GM18520 (cell line): ENCODE data around the gene ARRDC4.

Source experiments
- ATAC-seq: cut with Tn5 transposase; IDR thresholded peaks from one replicate; pipeline ENCODE4 v1.9.1; 2021; ENCODE audit not compliant: unreplicated experiment

ARRDC4 gene, protein sequence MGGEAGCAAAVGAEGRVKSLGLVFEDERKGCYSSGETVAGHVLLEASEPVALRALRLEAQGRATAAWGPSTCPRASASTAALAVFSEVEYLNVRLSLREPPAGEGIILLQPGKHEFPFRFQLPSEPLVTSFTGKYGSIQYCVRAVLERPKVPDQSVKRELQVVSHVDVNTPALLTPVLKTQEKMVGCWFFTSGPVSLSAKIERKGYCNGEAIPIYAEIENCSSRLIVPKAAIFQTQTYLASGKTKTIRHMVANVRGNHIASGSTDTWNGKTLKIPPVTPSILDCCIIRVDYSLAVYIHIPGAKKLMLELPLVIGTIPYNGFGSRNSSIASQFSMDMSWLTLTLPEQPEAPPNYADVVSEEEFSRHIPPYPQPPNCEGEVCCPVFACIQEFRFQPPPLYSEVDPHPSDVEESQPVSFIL

DNA sequence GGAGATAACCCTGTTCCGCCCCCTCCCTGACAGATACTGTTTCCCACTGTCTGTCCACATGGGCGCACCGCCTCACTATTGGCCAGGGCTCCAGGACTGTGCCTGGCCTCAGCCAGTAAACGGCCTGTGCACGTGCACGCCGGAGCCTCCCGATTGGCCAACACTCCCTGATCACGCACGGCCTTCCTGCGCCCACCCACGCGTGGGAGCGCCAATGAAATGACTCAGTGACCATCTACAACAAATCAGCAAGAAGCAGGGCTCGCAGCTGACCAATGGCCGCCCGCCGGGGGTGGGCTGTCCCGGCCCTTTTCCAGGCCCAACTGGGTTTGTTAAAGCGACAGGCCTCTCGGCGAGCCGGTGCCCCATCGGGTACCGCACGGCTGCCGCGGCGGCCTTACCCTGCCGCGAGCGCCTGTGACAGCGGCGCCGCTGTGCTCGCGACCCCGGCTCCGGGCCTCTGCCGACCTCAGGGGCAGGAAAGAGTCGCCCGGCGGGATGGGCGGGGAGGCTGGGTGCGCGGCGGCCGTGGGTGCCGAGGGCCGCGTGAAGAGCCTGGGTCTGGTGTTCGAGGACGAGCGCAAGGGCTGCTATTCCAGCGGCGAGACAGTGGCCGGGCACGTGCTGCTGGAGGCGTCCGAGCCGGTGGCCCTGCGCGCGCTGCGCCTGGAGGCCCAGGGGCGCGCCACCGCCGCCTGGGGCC, at the start of gene ARRDC4:
TSS of gene ARRDC4 (plus strand) at position 340 of the 703 bp plus-strand sequence. CDS start at position 499, 159 bp downstream.
- ATAC-seq, result no peak

DNA sequence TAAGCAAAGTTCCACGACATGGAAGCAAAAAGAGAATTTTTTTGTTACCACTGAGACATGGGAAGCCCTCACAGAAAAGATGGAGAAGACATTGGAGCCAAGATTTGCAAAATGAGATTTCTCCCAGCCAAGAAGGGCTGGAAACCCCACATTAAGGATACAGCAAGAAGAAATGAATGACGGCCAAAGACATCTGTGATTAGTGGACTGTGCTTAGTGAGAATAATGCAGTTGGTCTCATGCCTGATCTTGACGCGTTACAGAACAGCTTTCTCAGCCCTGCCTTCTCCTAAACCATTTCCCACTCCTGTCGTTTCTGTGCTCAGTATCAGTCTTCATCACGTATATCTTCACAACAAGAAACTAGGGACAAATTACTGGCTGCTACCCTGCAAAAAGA, 45.8 kb upstream of the ARRDC4 start:
- no peak for ATAC-seq

DNA sequence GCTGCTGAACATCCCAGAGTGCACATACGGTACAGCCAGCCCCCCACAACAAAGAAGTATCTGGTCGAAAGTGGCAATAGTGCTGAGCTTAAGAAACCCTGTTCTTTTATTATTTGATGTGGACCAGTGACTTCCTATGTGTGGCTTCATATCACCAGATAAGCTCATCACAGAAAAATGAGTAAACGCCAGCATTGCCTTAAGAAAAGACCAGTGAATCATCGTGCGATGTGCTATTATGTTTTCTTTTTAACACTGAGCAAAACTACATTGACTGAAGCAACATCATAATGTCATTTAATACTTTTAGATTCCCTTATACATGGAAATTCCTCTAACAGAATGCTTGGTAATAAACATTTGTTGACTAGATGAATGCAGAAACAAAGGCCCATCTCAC, 45.2 kb upstream of the ARRDC4 start:
- no peak for ATAC-seq

DNA sequence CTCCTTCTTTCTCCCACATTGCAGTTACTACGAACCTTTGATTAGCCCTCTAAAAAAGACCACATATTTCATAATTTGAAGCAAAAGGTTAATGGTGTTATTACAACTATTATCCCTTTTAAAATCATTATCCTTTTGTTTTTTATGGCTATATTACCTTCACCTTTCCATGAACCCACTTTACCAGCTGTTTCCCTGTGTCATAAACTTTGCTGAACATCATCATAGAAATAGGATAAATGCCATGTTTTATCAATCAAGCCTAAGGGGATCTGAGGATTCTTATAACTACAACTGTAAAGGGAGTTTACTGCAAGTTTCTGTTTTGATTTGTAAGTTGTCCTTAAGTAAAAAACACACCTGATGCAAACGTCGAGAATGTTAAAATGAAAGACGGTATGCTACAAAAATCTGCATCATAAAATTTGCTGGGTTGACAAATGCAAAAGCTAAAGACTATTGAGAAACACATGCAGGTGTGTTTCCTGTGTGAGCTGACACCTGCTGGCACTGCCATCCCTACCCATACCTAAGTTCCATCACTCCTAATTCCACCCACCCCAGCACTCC, 39.1 kb upstream of the ARRDC4 start:
- no peak for ATAC-seq

DNA sequence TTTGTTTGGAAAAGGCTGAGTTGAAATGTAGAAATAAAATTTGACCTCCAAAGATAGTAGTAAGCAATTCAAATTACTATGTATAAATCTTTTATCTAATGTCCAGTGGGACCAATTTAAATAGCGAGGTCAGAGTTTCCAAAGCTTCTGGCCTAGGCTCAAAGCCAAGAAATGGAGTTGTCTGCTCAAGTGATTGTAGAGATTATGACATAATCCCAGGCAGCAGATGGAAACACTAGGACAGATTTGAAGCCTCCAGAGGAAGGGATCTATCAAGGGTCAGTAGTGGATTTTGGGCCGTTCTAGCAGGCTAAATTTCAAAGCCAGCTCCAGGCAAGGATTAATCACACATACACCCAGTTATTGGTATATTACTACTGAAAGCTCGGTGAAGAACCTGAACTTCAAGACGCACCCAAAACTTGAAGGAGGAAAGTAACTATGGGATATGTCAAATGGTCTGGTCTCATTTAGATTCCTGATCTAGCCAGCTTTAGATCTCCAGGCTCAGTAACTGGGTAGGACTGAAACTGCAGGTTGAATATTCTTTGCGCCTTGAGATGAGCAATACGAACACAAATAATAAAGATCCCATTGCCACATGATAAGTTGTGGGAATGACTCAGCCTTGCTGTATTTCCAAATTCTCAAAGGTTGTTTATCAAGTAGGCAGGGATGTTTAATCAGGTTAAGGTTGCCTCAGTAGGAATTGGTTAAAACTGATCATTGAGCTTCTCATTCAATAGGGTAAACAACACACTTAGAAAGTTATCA, 30.9 kb upstream of the ARRDC4 start:
- ATAC-seq, result no peak

DNA sequence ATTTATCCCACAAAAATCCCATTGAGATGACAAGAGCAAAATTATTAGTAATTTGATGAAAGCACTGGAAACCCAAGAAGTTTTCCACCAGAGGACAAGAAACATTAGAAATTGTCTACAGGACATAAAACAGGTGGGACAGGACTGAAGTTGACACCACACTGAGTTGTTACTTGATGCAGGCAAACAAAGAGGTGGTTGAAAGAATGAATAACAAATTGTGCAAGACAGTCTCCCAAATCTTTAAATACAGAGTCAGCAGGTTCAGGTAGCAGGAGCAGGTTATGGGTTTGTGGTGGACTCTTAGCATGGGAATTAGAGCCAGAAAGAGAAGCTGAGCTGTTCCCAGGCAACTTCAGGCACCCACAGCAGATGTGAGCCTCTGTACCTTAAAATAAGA, 30.3 kb upstream of the ARRDC4 start:
- ATAC-seq, result no peak

DNA sequence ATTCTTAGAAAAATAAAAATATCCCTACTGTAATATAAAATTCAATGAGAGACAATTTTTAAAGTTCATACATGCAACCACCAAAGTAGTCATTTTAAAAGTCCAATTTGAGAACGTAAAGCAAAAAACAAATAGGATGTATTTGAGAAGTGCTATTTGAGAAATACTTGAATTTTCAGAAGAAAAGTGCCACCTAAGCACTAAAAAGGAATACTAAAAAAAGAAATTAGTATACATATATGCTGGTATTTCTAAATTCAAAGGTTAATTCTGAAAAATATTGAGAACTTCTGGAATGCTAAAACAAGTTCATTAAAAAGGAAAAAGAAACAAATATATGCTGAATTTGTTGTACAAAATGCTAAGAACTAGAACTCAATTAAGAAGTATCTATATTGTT, 29.2 kb upstream of the ARRDC4 start:
- no peak for ATAC-seq

DNA sequence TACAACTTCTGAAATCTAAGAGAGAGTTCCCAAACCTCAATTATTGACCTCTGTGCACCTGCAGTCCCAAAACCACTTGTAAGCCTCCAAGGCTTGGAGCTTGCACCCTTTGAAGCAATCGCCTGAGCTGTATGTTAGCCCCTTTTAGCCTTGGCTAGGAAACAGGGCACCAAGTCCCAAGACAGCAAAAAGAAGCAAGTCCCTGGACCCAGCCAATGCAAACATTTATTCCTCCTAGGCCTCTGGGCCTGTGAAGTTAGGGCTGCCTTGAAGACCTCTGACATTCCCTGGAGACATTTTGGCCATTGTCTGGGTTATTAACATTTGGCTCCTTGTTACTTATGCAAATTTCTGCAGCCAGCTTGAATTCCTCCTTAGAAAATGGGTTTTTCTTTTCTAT, 26.9 kb upstream of the ARRDC4 start:
- ATAC-seq, result no peak

DNA sequence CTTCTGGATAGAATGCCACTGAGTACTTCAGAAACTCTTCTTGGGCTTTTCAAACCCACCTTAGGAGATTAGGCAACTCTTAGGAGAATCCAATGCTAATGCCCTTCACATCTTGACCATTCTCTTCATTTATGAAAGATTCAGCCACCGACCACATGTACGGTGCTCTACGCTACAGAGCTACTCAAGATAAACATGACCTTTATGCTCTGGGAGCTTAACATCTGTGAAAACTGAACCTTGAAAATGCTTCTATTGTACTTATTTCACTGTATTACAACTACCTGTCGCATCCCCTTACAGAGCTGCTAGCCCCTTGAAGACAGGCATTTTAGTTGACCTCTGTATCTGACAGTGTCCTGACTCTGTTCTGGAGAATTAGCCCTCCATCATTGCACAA, 19.5 kb upstream of the ARRDC4 start:
- no peak for ATAC-seq

DNA sequence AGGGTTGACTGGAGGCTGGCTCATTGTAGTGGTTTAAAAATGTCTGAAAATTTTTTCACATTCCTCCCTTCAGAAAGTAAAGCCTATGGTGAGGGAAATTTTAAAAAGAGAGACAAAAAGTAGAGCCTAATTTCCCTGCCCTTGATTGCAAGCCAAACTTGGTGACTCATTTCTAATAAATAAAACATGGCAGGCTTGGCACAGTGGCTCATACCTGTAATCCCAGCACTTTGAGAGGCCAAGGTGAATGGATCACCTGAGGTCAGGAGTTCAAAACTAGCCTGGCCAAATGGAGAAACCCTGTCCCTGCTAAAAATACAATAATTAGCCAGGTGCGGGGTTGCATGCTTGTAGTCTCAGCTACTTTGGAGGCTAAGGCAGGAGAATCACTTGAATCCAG, 18.9 kb upstream of the ARRDC4 start:
- ATAC-seq, result no peak

DNA sequence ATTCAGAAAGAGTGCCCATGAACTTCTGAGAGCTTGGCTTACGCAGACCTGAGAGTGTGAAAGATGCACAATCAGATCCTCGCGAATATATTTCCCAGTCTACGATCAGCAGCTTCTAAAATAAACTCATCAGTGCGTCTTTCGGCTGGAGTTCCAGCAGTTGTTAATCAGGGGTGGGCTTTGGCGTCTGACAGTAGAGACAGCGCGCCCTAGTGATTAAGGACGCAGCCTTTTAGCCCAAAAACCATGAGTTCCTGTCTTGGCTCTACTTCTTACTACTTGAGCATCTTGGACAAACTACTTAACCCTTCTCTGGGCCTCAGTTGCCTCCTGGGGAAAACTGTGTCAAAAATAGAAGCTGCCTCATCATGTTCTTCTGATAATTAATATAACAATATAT, 15.8 kb upstream of the ARRDC4 start:
- ATAC-seq, result no peak

DNA sequence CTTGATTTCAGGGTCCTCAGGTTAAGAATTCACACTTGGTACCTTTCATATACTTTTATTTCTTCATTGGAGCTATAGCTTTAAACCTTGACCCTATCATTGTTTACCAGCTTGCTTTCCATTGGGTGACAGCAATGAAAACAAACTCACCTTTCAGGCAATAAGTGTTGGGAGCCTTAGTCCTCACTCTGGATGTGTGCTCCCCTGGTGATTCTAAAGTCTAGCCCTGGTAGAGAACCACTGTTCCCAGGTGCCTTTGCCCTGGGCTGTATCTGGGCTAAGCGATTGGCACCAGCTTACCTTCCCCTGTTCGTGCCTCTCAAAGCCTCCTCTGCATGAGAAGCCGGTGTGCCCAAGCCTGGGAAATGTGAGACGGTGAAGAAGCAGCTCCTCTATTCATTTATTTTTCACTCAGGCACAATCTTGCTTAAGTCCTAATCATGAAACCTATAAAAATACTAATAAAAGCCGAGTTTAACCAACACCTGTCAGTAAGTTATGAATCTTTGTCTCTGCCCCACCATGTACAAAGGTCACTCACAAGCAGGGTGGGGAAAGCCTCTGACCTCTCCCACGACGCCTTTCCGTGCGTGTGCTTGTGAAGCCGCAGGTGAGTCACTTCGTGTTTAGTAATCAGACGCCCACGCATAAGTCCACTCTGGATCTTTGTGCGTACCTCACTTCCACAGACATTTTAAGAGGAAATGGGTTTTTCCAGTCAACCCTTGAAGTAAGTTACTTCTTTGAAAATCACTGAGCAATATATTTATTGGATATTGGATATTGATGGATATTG, 12.8 kb upstream of the ARRDC4 start:
- no peak for ATAC-seq

DNA sequence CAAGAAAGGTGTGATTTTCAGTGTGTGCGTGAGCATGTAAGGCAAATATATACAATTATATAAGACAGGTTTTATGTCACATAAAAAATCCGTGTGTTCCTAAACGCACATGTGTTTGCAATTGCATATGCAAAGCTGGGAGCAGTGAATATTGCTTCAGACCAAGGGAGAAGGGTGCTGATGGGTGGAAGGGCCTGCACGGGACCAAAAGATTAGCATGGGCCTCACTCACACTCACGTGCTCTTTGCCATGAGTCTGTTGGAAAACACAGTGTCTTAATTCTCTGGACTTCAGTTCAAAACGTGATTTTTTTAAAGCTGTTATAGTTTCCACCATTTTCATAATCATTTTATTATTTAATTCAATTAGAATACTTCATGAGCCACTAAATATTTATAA, 7.2 kb upstream of the ARRDC4 start:
- no peak for ATAC-seq

DNA sequence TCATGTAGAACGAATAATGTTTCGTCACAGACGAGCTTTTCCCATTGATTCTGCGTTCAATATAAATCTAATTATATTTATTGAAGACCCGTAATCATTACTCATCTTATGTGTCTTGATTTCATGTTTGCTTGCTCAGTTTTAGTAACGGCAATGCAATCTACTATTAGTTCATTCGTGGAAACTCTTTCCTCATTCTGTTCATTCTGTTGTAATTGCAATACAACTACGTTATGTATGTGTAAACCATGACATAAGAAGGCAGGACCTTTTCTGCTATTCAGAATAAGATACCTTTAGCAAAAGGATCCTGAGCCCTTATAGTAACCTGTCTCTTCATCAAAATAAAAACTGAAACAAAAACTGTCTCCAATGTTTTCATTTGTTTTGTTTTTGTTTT, 6.8 kb upstream of the ARRDC4 start:
- no peak for ATAC-seq

DNA sequence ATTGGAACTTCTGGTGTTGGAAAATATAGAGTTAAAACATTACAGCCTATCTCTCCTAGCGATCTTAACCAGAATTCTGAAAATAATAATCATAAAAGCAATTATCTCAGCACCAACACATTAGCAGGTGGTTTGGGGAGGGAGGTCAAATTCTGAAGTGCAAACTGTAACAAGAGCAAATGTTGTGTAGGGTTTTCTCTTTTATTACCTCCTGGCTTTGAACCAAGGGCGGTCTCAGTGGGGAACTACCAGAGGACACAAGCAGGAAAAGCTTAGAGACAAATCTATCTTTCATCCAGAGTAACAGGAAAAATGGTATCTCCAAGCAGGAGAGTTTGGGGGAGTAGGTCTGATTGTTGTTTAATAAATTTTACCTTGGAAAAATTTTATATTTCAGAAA, 5.5 kb upstream of the ARRDC4 start:
- no peak for ATAC-seq

DNA sequence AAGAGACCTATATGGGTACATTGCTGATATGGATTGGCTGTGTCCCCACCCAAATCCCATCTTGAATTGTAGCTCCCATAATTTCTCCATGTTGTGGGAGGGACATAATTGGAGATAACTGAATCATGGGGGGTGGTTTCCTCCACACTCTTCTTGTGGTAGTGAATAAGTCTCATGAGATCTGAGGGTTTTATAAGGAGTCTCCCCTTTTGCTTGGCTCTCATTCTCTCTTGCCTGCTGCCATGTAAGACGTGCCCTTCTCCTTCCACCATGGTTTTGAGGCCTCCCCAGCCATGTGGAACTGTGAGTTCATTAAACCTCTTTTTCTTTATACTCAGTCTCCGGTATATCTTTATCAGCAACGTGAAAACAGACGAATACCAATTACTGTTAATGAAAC, 5.0 kb upstream of the ARRDC4 start:
- no peak for ATAC-seq

DNA sequence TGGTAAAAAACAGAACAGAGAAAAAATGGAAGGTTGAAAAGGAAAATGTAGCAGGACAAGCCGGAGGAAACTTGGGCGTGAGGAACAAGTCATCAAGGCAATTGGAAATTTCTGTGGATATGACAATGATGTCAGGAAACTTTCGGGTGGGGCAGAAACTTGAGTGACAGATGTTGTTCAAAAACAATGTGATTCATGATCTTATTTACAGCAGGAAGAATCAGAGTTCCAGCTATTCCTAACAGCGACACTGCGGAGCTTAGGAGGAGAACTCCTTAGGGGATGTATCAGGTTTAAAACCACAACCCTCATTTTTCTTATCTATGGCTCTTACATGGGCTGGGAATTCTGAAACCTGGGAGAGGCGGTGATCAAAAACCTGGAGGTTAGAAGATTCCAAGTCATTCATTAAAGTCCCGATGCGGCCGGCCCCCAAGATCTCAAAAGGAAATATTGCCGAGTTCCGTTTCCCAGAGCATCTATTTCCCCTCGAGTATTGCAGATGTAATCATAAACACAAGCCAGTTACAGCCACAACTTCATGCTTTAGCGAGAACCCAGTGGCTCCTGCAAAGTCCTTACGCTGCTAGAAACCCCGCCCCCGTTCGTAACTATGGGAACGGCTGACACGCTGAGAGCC, 659 bp upstream of the ARRDC4 start:
- ATAC-seq, result no peak

DNA sequence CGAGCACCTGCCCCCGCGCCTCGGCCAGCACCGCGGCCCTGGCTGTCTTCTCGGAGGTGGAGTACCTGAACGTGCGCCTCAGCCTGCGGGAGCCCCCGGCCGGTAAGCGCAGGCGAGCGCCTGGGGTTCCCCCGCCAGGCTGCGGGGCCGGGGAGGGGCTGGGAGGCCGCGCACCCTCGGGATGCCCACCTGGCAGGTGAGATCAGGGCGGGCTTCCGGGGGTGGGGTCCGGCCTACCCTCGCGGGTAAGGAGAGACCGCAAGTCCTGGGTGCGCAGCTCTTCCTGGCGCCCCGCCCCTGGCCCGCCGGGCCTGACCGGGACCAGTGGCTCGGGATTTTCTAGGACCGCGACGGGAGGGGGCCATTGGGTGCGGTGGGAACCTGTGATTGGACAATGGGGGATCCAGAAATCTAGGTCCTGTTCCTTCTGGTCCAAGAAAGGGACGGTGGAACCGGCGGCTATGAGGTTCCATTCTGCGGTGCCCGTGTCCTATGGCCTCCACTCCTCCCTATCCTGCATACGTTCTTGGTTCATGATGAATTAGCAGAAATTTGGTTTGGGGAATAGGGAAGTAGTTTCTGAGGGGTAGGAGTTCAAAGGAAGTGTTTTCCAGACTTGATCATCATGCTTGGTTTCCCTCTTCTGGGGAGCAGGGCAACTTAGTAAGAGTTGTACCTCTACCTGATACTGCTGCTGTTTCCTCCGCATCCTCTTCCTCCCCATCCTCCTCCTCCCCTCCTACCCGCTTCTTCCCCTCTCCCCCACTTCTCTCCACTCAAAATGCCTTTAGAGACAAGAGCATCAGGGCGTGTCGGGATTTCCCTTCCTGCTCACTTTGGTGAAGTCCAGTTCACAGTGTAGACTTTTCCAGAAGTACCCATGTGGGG, 808 bp downstream of the ARRDC4 start:
- no peak for ATAC-seq

DNA sequence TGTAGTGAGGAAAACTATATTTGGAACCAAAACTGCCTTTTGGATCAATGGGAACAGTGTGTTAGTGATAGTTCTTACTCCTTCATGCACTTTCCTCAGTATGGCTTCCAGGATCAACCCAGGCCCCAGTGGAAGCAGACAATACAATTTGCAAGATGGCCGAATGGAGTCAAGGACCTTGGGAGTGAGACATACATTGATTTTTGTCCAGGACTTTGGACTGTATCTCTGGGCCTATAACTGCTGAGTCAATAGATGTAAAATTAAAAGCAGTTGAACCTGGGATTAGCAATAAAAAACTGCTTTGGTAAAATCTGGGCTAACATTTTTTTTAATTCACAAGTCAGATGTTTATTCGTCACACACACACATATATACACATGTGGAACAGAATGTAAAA, 1.8 kb downstream of the ARRDC4 start:
- ATAC-seq, result no peak
